ENCODE measurements around the gene SLC30A3.

Gene SLC30A3

DNA sequence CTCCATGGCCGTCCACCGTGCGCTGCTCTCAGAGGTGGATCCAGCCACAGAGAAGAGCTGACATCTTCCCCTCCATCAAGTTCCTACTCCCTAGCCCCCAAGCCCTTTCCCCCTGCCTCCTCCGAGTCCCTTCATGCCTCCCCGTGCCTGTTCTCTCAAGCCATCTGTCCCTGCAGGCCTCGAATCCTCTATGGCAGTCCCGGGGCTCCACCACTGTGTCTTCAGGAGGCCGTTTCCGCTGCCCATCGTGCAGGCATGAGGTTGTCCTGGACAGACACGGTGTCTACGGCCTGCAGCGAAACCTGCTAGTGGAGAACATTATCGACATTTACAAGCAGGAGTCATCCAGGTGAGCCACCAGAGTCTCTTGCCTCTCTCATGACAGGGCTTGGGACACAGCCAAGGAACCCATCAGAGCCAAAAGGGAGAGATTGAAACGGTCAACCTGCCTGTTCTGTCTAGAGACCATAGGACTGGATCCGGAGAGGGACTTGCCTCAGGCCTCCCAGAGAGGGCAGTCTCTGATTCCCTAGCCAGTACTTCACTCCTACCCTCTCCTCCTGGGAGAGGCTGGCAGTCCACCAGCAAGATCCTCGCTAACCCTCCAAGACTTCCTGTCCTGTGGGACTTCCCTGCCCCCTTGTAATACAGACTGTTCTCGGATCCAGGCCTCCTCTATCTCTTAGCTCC, 35.7 kb upstream of the SLC30A3 start:
- no peak overlapping the region for H3K4me3 ChIP-seq
- no peak for DNase-seq (ENCODE audit: low spot score)
- no peak overlapping the region for H3K27ac ChIP-seq
- TF ChIP-seq, protein P1, sequence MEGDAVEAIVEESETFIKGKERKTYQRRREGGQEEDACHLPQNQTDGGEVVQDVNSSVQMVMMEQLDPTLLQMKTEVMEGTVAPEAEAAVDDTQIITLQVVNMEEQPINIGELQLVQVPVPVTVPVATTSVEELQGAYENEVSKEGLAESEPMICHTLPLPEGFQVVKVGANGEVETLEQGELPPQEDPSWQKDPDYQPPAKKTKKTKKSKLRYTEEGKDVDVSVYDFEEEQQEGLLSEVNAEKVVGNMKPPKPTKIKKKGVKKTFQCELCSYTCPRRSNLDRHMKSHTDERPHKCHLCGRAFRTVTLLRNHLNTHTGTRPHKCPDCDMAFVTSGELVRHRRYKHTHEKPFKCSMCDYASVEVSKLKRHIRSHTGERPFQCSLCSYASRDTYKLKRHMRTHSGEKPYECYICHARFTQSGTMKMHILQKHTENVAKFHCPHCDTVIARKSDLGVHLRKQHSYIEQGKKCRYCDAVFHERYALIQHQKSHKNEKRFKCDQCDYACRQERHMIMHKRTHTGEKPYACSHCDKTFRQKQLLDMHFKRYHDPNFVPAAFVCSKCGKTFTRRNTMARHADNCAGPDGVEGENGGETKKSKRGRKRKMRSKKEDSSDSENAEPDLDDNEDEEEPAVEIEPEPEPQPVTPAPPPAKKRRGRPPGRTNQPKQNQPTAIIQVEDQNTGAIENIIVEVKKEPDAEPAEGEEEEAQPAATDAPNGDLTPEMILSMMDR (IDR thresholded peaks at IDR 0.05) = no peak

DNA sequence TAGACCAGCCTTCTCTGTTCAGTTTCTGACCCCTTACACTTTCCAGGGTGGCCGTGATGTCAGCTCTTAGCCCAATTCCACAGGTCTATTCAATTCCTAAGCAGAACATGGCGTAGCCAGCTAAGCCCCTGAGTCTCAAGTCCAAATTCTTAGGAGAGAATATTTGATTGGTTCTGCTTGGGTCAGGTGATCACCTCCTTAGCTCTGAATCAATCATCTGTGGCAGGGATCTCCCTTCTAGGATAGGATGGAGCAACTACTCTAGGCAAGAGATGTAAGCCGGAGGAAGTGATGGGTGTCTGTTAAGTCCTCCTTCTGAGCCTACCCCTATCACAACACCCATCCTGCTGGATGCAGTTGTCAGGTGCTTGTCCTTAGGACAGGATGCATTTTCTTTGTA, 34.3 kb upstream of the SLC30A3 start:
- no peak overlapping the region for H3K4me3 ChIP-seq
- DNase-seq (ENCODE audit: low spot score) = no peak
- H3K27ac ChIP-seq = no peak overlapping the region
- TF ChIP-seq, protein P1 (IDR thresholded peaks at IDR 0.05) = no peak

DNA sequence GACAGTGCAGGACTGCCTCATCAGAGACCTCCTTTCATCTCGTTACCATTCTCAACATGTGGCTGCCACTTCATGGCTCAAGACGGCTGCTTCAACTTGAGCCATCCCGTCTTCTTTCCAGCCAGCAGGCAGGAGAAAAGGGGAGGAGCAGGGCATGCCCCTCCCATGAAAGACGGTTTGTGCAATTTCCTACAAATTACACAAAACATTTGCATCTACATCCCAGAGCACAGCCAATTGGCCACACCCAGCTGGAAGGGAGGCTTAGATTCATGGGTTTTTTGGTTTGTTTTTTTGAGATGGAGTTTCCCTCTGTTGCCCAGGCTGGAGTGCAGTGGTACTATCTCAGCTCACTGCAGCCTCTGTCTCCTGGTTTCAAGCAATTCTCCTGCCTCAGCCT, 33.6 kb upstream of the SLC30A3 start:
- Histone ChIP-seq H3K4me3 (no peak overlapping the region), H3K27ac (no peak overlapping the region)
- DNase-seq (ENCODE audit: low spot score) = no peak
- TF ChIP-seq, protein P1 (IDR thresholded peaks at IDR 0.05) = no peak

DNA sequence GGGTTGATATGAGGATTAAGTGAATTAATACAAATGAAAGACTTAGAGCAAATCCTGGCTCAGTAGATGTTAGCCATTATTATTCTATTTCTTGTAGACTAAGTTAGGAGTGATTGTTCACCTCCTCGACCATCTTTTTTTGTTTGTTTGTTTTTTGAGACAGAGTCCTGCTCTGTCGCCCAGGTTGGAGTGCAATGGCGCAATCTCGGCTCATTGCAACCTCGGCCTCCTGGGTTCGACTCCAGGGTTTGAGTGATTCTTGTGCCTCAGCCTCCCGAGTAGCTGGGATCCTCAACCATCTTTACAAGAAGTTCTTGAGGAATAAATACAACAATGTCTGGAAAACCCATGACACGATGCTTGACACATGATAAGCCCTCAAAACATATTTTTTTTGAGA, 32.1 kb upstream of the SLC30A3 start:
- TF ChIP-seq, protein P1 (IDR thresholded peaks at IDR 0.05) = no peak

DNA sequence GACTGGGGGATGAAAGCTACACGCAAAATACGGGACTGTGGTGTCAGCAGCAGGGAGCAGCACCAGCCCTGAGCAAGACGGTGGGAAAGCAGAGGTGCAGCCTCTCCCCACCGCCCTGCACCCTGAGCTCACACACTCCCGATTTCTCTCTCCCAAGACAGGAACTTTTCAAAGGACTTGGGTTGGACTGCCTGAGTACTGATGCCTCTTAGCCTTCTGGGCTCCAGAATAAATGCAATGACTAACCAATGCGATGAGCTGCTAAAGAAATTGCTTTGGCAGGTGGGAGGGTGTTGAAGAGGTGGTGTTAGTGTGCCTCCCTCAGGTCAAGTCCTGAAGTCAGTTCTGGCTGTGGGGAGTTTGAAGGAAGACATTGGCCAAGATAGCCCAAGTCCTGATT, 29.0 kb upstream of the SLC30A3 start:
- TF ChIP-seq, protein P1 (IDR thresholded peaks at IDR 0.05) = no peak
- Histone ChIP-seq H3K27ac (no peak overlapping the region), H3K4me3 (no peak overlapping the region)
- DNase-seq (ENCODE audit: low spot score) = no peak

More for the DNA sequence above, 32.1 kb upstream of the SLC30A3 start:
- Histone ChIP-seq H3K27ac (no peak overlapping the region), H3K4me3 (no peak overlapping the region)
- DNase-seq (ENCODE audit: low spot score) = no peak

DNA sequence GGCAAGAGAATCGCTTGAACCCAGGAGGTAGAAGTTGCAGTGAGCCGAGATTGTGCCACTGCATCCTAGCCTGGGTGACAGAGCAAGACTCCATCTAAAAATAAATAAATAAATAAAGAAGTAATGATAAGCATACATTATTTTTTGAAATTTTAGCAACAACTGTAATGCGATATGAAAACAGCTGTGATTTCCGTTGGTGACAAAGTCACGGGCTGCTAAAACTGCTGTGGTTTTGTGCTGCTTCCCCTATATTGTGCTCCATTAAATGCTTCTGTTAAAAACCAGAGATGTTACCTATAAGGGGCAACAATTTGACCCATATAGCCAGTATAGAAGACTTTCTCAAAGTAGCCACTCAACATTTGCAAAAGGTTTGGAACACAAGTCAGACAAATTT, 27.7 kb upstream of the SLC30A3 start:
- H3K4me3 ChIP-seq = no peak overlapping the region
- H3K27ac ChIP-seq = no peak overlapping the region
- TF ChIP-seq, protein P1 (IDR thresholded peaks at IDR 0.05) = no peak
- DNase-seq (ENCODE audit: low spot score) = no peak

DNA sequence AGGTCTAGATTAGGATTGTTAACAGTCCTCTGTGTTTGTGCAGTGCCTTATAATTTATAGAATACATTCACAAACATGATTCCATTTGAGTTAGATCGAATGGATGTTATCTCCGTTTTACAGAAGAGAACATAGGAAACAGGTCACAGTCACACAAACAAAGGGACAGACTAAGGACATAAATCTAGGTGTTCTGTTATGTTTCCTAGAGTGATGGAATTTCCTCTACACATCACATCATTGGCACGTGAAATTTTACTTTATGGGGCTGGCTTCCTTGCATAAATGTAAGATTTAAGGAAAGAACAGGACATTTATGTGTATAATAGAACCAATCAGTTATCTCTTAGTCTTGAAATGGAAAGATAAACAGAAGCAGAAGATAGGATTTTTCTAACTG, 25.8 kb upstream of the SLC30A3 start:
- Histone ChIP-seq H3K27ac (no peak overlapping the region), H3K4me3 (no peak overlapping the region)
- TF ChIP-seq, protein P1 (IDR thresholded peaks at IDR 0.05) = no peak
- no peak for DNase-seq (ENCODE audit: low spot score)

Data from coronary artery (tissue), 2 donors.